Mesenchymal stem cell (in vitro differentiated cells and primary cell): ENCODE results near the gene STK24.
A peak's percentile ranks its signal among the peaks of the same experiment; 100 is the strongest.

ENCODE experiments used
- DNase-seq: peaks from one replicate; pipeline ENCODE4 v3.0.0-alpha.2; 2013
- H2AFZ ChIP-seq: one replicate; pipeline ENCODE4 v1.6.1; 2013; ENCODE audit warnings: low read depth, mild to moderate bottlenecking, control low read depth, inconsistent platforms, low read length, moderate library complexity
- H2AK5ac ChIP-seq: 2 replicates; pipeline ENCODE4 v1.6.1; 2013; ENCODE audit warnings: low read length, moderate library complexity, mild to moderate bottlenecking, inconsistent platforms; ENCODE audit not compliant: severe bottlenecking
- H2BK120ac ChIP-seq: one replicate; pipeline ENCODE4 v1.6.1; 2013; ENCODE audit warnings: low read depth, mild to moderate bottlenecking, inconsistent platforms, low read length, moderate library complexity
- H2BK12ac ChIP-seq, 2 experiments: one replicate each; pipeline ENCODE4 v1.6.1; 2013; ENCODE audit warnings: inconsistent platforms in 2 of 2, low read length in 2 of 2, mild to moderate bottlenecking in 2 of 2, moderate library complexity in 2 of 2, control low read depth in 1 of 2
- H2BK15ac ChIP-seq: one replicate; pipeline ENCODE4 v1.6.1; 2013; ENCODE audit warnings: mild to moderate bottlenecking, low read depth, inconsistent platforms; ENCODE audit not compliant: poor library complexity, severe bottlenecking
- H2BK5ac ChIP-seq: 2 replicates; pipeline ENCODE4 v1.6.1; 2013; ENCODE audit warnings: low read depth, mild to moderate bottlenecking, low read length, control low read depth, inconsistent platforms; ENCODE audit not compliant: poor library complexity, severe bottlenecking
- H3K14ac ChIP-seq, 2 experiments: one replicate each; pipeline ENCODE4 v1.6.1; 2013; ENCODE audit warnings: inconsistent platforms in 2 of 2, low read length in 2 of 2, control low read depth in 1 of 2, mild to moderate bottlenecking in 1 of 2, moderate library complexity in 1 of 2
- H3K18ac ChIP-seq, 2 experiments: one replicate each; pipeline ENCODE4 v1.6.1; 2013; ENCODE audit warnings: inconsistent platforms in 2 of 2, low read length in 2 of 2, control low read depth in 1 of 2, low read depth in 1 of 2, mild to moderate bottlenecking in 1 of 2
- H3K23ac ChIP-seq, 2 experiments: one replicate each; pipeline ENCODE4 v1.6.1; 2013; ENCODE audit warnings: inconsistent platforms in 2 of 2, low read length in 2 of 2, mild to moderate bottlenecking in 2 of 2, moderate library complexity in 2 of 2, control low read depth in 1 of 2
- H3K27ac ChIP-seq: 2 replicates; pipeline ENCODE4 v1.5.1; 2013; ENCODE audit warnings: mild to moderate bottlenecking, moderate library complexity, low read length, control low read depth, inconsistent platforms; ENCODE audit not compliant: poor library complexity, severe bottlenecking
- H3K27me3 ChIP-seq, 2 experiments: 2 replicates each; pipeline versions ENCODE4 v1.6.1 to v1.7.0; 2013; ENCODE audit warnings: low read length in 2 of 2, mild to moderate bottlenecking in 2 of 2, moderate library complexity in 2 of 2, control low read depth in 1 of 2, inconsistent platforms in 1 of 2; ENCODE audit not compliant: control insufficient read depth in 1 of 2, insufficient read depth in 1 of 2
- H3K36me3 ChIP-seq, 2 experiments: 2 replicates each; pipeline versions ENCODE4 v1.6.1 to v1.7.0; 2013; ENCODE audit warnings: low read length in 2 of 2, control low read depth in 1 of 2, inconsistent platforms in 1 of 2, low read depth in 1 of 2, mild to moderate bottlenecking in 1 of 2; ENCODE audit not compliant: insufficient read depth in 2 of 2, control insufficient read depth in 1 of 2
- H3K4ac ChIP-seq, 2 experiments: one replicate each; pipeline ENCODE4 v1.6.1; 2013; ENCODE audit warnings: inconsistent platforms in 2 of 2, low read length in 2 of 2, mild to moderate bottlenecking in 2 of 2, moderate library complexity in 2 of 2, control low read depth in 1 of 2, low read depth in 1 of 2
- H3K4me1 ChIP-seq: 2 replicates; pipeline ENCODE4 v1.6.1; 2013; ENCODE audit warnings: low read depth, low read length, control low read depth; ENCODE audit not compliant: control insufficient read depth, insufficient read depth
- H3K4me2 ChIP-seq: 2 replicates; pipeline ENCODE4 v1.6.1; 2013; ENCODE audit warnings: low read length, mild to moderate bottlenecking, inconsistent platforms; ENCODE audit not compliant: poor library complexity, severe bottlenecking
- H3K4me3 ChIP-seq, 2 experiments: 2 replicates each; pipeline versions ENCODE4 v1.5.1 to v1.7.0; 2013; ENCODE audit warnings: low read length in 2 of 2, mild to moderate bottlenecking in 2 of 2, control low read depth in 1 of 2, low read depth in 1 of 2; ENCODE audit not compliant: insufficient read depth in 1 of 2
- H3K79me1 ChIP-seq: replicated peaks from 2 replicates; pipeline ENCODE4 v1.6.1; 2013; ENCODE audit warnings: mild to moderate bottlenecking, control low read depth, low read length, inconsistent platforms; ENCODE audit not compliant: poor library complexity, severe bottlenecking
- H3K9ac ChIP-seq: 2 replicates; pipeline ENCODE4 v1.7.0; 2013; ENCODE audit warnings: mild to moderate bottlenecking, low read length, moderate library complexity
- H3K9me3 ChIP-seq: 2 replicates; pipeline ENCODE4 v1.7.0; 2013; ENCODE audit warnings: mild to moderate bottlenecking, low read length; ENCODE audit not compliant: control insufficient read depth
- H4K8ac ChIP-seq: one replicate; pipeline ENCODE4 v1.6.1; 2013; ENCODE audit warnings: inconsistent platforms, mild to moderate bottlenecking, low read length, moderate library complexity
- H4K91ac ChIP-seq: one replicate; pipeline ENCODE4 v1.6.1; 2013; ENCODE audit warnings: mild to moderate bottlenecking, low read length, inconsistent platforms
- WGBS: methylation state at CpG from one replicate; pipeline ENCODE4 v1.1.7; 2013; ENCODE audit warnings: mixed read lengths; 5-methylcytosine and 5-hydroxymethylcytosine counted together

STK24 gene

DNA sequence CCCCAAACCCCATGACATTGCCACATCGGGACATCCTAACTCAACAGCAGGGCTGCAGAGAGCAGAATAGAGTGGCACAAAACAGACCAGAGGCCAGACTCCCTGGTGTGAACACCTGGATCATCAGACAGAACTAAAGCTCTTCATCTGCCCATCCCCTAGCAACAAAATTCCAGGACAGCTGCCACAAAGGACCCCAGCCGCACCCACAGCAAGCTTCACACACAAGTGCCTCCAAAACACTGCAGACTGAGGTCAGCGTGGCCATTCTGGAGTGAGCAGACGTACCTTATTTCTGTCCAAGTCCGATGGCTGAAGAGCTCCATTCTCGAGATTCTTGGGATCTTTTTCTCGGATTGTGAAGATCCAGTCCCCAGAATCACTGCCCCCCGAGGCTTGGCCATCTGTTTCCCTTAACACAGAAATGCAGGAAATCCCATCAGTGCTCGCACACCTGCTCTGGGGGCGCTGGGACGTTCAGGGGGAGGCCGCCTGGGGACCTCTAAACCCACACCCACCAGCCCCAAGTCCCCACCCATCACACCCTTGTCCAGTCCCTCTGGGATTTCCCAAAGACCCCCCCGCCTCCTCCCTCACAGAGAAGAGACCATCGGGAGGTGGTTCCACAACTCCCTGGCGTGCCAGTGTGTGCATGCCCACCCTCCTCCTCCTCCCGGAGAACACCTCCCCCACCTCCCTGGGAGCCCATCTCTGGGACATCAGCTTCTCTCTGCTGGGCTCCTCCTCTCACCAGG lies 115.2 kb downstream of the STK24 start:
- no peak overlapping the region for H2BK120ac ChIP-seq
- H2AK5ac ChIP-seq, result no peak overlapping the region
- no peak overlapping the region for H2BK15ac ChIP-seq
- no peak for DNase-seq
- H4K91ac ChIP-seq, result no peak overlapping the region
- no peak overlapping the region for H2BK12ac ChIP-seq
- no peaks in the 10 kb centered on the region for H3K9me3 ChIP-seq
- H3K27ac ChIP-seq, result no peak overlapping the region
- WGBS, result 95% methylated on average over 16 of the region's 16 CpGs
- no peaks in the 10 kb centered on the region for H3K27me3 ChIP-seq
- H3K14ac ChIP-seq, result no peak overlapping the region
- H3K4me1 ChIP-seq, result peaks cover 2% of the 10 kb centered on the region
- no peak overlapping the region for H2BK5ac ChIP-seq
- H3K23ac ChIP-seq, result no peak overlapping the region
- no peak overlapping the region for H3K18ac ChIP-seq
- H3K36me3 ChIP-seq, result peaks cover 60 to 83% of the 10 kb centered on the region in 2 experiments
- H3K4me2 ChIP-seq, result no peak overlapping the region
- H4K8ac ChIP-seq, result no peak overlapping the region
- H3K79me1 ChIP-seq, result peaks cover 62% of the 10 kb centered on the region
- no peak overlapping the region for H3K9ac ChIP-seq
- no peak overlapping the region for H3K4ac ChIP-seq
- H3K4me3 ChIP-seq, result no peak overlapping the region
- no peak overlapping the region for H2AFZ ChIP-seq

GRCh38 chr13:98460516-98460915 lies 116.4 kb downstream of the STK24 start:
- Histone ChIP-seq H3K14ac (no peak overlapping the region), H3K27me3 (no peaks in the 10 kb centered on the region), H3K36me3 (peaks cover 67 to 85% of the 10 kb centered on the region in 2 experiments), H3K23ac (no peak overlapping the region), H3K4me3 (no peak overlapping the region), H2AK5ac (no peak overlapping the region), H2BK120ac (no peak overlapping the region), H3K9me3 (no peaks in the 10 kb centered on the region), H2BK5ac (no peak overlapping the region), H4K91ac (no peak overlapping the region), H3K4me1 (peaks cover 2% of the 10 kb centered on the region), H3K4ac (no peak overlapping the region), H3K4me2 (no peak overlapping the region), H3K18ac (no peak overlapping the region), H4K8ac (no peak overlapping the region), H3K79me1 (peaks cover 62% of the 10 kb centered on the region), H2BK12ac (no peak overlapping the region), H2BK15ac (no peak overlapping the region), H3K27ac (no peak overlapping the region), H3K9ac (no peak overlapping the region), H2AFZ (no peak overlapping the region)
- WGBS, result 93% methylated on average over 13 of the region's 13 CpGs
- DNase-seq, result no peak

DNA sequence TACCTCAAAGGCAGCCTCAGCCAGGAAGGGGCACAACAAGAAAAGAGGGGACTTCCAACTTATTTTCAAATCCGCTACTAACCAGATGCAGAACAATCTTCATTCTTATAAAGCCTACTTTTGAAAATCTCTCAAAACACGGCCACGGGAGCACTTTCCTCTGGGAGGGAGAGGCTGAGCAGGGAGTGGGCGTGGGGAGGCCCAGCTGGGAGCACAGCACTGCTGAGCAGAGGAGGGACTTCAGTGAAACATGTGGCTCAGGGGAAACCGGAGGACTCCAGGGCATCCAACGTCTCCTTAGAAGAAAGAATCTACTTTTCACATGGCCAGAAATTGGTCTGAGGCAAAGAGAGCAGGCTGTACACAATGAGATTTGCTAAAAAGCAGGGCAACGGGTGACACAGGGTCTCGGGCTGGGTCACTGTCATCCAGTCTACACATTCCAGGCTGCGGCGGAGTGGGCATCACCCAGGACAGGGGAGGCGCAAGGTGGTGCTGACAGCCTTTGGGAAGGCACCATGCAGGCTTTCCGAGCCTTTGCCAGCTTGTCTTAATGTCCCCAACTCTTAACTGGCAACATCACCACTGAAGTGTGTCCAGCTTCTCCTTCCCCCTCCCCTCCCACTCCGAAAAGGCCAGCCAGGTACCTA lies 117.1 kb downstream of the STK24 start:
- Histone ChIP-seq H3K14ac (no peak overlapping the region), H3K36me3 (peaks cover 66 to 83% of the 10 kb centered on the region in 2 experiments), H3K9ac (no peak overlapping the region), H3K4ac (no peak overlapping the region), H2BK15ac (no peak overlapping the region), H3K9me3 (no peaks in the 10 kb centered on the region), H3K27ac (no peak overlapping the region), H2AFZ (no peak overlapping the region), H2BK5ac (no peak overlapping the region), H3K18ac (no peak overlapping the region), H2BK12ac (no peak overlapping the region), H2BK120ac (no peak overlapping the region), H3K23ac (no peak overlapping the region), H4K91ac (no peak overlapping the region), H3K27me3 (no peaks in the 10 kb centered on the region), H3K4me1 (peaks cover 2% of the 10 kb centered on the region), H4K8ac (peak overlapping the region; percentile 53), H3K4me3 (no peak overlapping the region), H2AK5ac (no peak overlapping the region), H3K4me2 (no peak overlapping the region), H3K79me1 (peaks cover 56% of the 10 kb centered on the region)
- DNase-seq, result no peak
- WGBS, result 95% methylated on average over 11 of the region's 13 CpGs

DNA sequence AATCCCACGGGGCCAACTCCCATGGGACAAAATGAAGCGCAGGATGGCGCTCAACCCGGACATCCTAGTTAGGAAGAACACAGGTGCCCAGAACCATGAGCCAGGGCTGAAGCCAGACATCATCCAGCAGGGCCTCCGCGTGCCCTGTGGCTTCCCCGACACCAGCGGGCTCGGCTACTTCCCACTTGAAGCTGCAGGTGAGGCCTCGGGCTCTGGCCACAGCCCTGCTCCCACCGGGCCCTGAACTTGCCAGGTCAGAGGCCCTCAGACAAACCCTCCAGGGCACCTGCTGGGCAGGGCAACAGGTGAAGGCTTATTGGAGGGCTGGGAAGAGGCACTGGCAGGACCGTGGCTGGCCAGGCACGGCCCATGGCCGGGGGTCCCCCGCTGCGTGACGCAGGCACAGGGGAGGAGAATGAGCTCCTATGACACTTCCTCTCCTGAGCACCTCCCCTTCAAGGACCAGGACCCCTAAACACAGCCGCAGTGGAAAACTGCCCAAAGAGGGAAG lies 117.7 kb downstream of the STK24 start:
- H3K9ac ChIP-seq, result no peak overlapping the region
- H4K91ac ChIP-seq, result no peak overlapping the region
- peak overlapping the region; percentile 50 for H2BK15ac ChIP-seq
- H3K23ac ChIP-seq, result no peak overlapping the region
- no peak overlapping the region for H3K27ac ChIP-seq
- no peak for DNase-seq
- H3K36me3 ChIP-seq, result peaks cover 64 to 81% of the 10 kb centered on the region in 2 experiments
- no peak overlapping the region for H3K14ac ChIP-seq
- no peak overlapping the region for H3K4me3 ChIP-seq
- peaks cover 6% of the 10 kb centered on the region for H3K4me1 ChIP-seq
- no peaks in the 10 kb centered on the region for H3K27me3 ChIP-seq
- H3K18ac ChIP-seq, result no peak overlapping the region
- no peak overlapping the region for H3K4ac ChIP-seq
- no peak overlapping the region for H4K8ac ChIP-seq
- no peak overlapping the region for H2BK5ac ChIP-seq
- H3K79me1 ChIP-seq, result peaks cover 53% of the 10 kb centered on the region
- H2BK120ac ChIP-seq, result no peak overlapping the region
- H2BK12ac ChIP-seq, result no peak overlapping the region
- H3K4me2 ChIP-seq, result no peak overlapping the region
- no peak overlapping the region for H2AK5ac ChIP-seq
- H2AFZ ChIP-seq, result no peak overlapping the region
- H3K9me3 ChIP-seq, result no peaks in the 10 kb centered on the region
- 97% methylated on average over 18 of the region's 18 CpGs for WGBS
